SU-DHL-6 (cell line): Measurements from ENCODE around the gene FAM20C.

Source experiments
- H2AFZ ChIP-seq: fragments of 200-600 bp; sonication (generic); 2 replicates; pipeline ENCODE4 v1.6.1; 2014; ENCODE audit warnings: low read depth, mild to moderate bottlenecking, moderate library complexity, mixed read lengths, antibody characterized with exemption, low read length; ENCODE audit not compliant: severe bottlenecking
- H3F3A ChIP-seq: fragments of 200-600 bp; shearing (Covaris generic); 2 replicates; pipeline ENCODE4 v1.6.0; 2016; ENCODE audit warnings: antibody characterized with exemption, mild to moderate bottlenecking; ENCODE audit not compliant: insufficient read depth
- H3K27ac ChIP-seq: fragments of 200-600 bp; sonication (generic); 2 replicates; pipeline ENCODE4 v1.5.1; 2016; ENCODE audit warnings: low read depth, mild to moderate bottlenecking, low read length, moderate library complexity, mixed read lengths
- H3K27me3 ChIP-seq: fragments of 200-600 bp; sonication (generic), shearing (Covaris generic); 2 replicates; pipeline ENCODE4 v1.6.0; 2014; ENCODE audit warnings: mild to moderate bottlenecking, low read length
- H3K36me3 ChIP-seq: fragments of 200-600 bp; sonication (generic); 2 replicates; pipeline ENCODE4 v1.6.1; 2014; ENCODE audit warnings: mild to moderate bottlenecking, low read length, mixed read lengths
- H3K4me2 ChIP-seq: fragments of 300-600, 200-600 bp; shearing (Covaris generic), sonication (generic); 2 replicates; pipeline ENCODE4 v1.6.0; 2014; ENCODE audit warnings: low read length, low read depth, mild to moderate bottlenecking; ENCODE audit not compliant: poor library complexity, severe bottlenecking
- H3K4me3 ChIP-seq: fragments of 200-600 bp; sonication (generic); 2 replicates; pipeline ENCODE4 v1.5.1; 2014; ENCODE audit warnings: antibody characterized with exemption, low read length, mild to moderate bottlenecking, mixed read lengths; ENCODE audit not compliant: insufficient read depth, poor library complexity, severe bottlenecking
- H3K79me2 ChIP-seq: fragments of 200-600 bp; sonication (generic); 2 replicates; pipeline ENCODE4 v1.6.1; 2014; ENCODE audit warnings: mild to moderate bottlenecking, low read length, moderate library complexity; ENCODE audit not compliant: insufficient read depth
- H3K9ac ChIP-seq: fragments of 200-600 bp; sonication (generic); 2 replicates; pipeline ENCODE4 v1.7.0; 2014; ENCODE audit warnings: mild to moderate bottlenecking, low read length
- H3K9me2 ChIP-seq: fragments of 200-600 bp; sonication (generic); replicated peaks from 2 replicates; pipeline ENCODE4 v1.6.1; 2014; ENCODE audit warnings: low read length; ENCODE audit not compliant: insufficient read depth
- H3K9me3 ChIP-seq: fragments of 200-600 bp; sonication (generic); 2 replicates; pipeline ENCODE4 v1.6.1; 2014; ENCODE audit warnings: low read length, mixed read lengths; ENCODE audit not compliant: insufficient read depth
- H4K20me1 ChIP-seq: fragments of 200-600 bp; sonication (generic); 2 replicates; pipeline ENCODE4 v1.6.1; 2014; ENCODE audit warnings: low read depth, mild to moderate bottlenecking, antibody characterized with exemption, low read length, moderate library complexity, mixed read lengths
- EZH2phosphoT487 ChIP-seq: fragments of 200-600 bp; sonication (generic), shearing (Covaris generic); conservative IDR thresholded peaks from 2 replicates; pipeline ENCODE4 v1.6.1; 2018; ENCODE audit warnings: mild to moderate bottlenecking, antibody characterized with exemption, low read length, moderate library complexity, mixed read lengths
- TF ChIP-seq, protein P1 (sequence below): fragments of 200-600 bp; sonication (generic); IDR thresholded peaks from one replicate; pipeline ENCODE4 v1.5.1; 2017; ENCODE audit warnings: antibody characterized with exemption, mild to moderate bottlenecking, low read length, moderate library complexity; ENCODE audit not compliant: insufficient read depth, poor library complexity, severe bottlenecking

The FAM20C gene

DNA sequence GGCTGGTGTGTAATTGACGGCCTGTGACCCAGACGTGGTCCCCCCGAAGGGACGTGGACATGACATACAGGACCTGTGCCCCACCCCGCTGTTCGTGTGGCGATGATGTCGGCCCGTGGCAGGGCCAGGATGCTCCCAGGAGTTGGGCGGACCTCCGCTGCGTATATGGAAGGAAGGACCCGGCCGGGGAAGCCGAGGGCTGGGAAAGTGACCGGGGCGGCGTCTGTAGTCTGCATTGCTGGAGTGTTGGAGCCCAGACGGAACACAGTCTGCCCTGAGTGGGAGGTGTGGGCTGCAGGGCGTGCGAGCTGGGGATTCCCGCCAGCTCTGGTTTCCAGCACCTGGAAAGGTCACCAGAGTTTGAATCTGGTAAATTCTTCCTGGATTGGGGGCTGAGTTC, 52.6 kb downstream of the FAM20C start:
- Histone ChIP-seq H3F3A (no peaks in the 10 kb centered on the region), H3K4me3 (no peak overlapping the region), H3K4me2 (no peak overlapping the region), H3K9ac (no peak overlapping the region), H2AFZ (no peak overlapping the region), H3K9me2 (no peaks in the 10 kb centered on the region), H3K36me3 (no peaks in the 10 kb centered on the region), H3K27me3 (no peaks in the 10 kb centered on the region), H4K20me1 (no peaks in the 10 kb centered on the region), H3K27ac (no peak overlapping the region), H3K79me2 (no peaks in the 10 kb centered on the region), H3K9me3 (no peaks in the 10 kb centered on the region)
- TF ChIP-seq EZH2phosphoT487 = no peak
- TF ChIP-seq, protein P1, sequence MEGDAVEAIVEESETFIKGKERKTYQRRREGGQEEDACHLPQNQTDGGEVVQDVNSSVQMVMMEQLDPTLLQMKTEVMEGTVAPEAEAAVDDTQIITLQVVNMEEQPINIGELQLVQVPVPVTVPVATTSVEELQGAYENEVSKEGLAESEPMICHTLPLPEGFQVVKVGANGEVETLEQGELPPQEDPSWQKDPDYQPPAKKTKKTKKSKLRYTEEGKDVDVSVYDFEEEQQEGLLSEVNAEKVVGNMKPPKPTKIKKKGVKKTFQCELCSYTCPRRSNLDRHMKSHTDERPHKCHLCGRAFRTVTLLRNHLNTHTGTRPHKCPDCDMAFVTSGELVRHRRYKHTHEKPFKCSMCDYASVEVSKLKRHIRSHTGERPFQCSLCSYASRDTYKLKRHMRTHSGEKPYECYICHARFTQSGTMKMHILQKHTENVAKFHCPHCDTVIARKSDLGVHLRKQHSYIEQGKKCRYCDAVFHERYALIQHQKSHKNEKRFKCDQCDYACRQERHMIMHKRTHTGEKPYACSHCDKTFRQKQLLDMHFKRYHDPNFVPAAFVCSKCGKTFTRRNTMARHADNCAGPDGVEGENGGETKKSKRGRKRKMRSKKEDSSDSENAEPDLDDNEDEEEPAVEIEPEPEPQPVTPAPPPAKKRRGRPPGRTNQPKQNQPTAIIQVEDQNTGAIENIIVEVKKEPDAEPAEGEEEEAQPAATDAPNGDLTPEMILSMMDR = no peak

GRCh38 chr7:245574-246295, 53.4 kb downstream of the FAM20C start:
- H3K9me2 ChIP-seq = no peaks in the 10 kb centered on the region
- no peak overlapping the region for H2AFZ ChIP-seq
- H3K36me3 ChIP-seq = no peaks in the 10 kb centered on the region
- H3K9ac ChIP-seq = no peak overlapping the region
- no peaks in the 10 kb centered on the region for H3K9me3 ChIP-seq
- no peaks in the 10 kb centered on the region for H3F3A ChIP-seq
- TF ChIP-seq EZH2phosphoT487 = no peak
- TF ChIP-seq, protein P1 = no peak
- no peak overlapping the region for H3K27ac ChIP-seq
- no peaks in the 10 kb centered on the region for H4K20me1 ChIP-seq
- H3K4me3 ChIP-seq = no peak overlapping the region
- no peaks in the 10 kb centered on the region for H3K27me3 ChIP-seq
- H3K4me2 ChIP-seq = no peak overlapping the region
- H3K79me2 ChIP-seq = no peaks in the 10 kb centered on the region

DNA sequence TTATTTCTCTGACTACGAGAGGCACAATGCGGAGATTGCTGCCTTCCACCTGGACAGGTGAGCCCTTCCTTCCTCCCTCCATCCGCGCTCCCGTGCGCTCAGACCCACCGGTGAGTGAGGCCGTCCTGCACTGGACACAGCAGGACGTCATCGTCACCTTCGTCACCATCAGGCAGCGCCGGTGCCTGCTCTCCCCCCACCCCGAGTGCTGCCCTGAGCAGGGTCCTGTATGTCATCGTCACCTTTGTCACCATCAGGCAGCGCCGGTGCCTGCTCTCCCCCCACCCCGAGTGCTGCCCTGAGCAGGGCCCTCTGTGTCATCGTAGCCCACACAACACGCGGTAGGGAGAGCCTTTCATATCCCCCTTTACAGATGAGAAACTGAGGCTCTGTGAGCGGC, 54.1 kb downstream of the FAM20C start:
- TF ChIP-seq EZH2phosphoT487 = no peak
- H4K20me1 ChIP-seq = no peaks in the 10 kb centered on the region
- H3K79me2 ChIP-seq = no peaks in the 10 kb centered on the region
- H3K9me2 ChIP-seq = no peaks in the 10 kb centered on the region
- no peak overlapping the region for H3K9ac ChIP-seq
- H3F3A ChIP-seq = no peaks in the 10 kb centered on the region
- no peaks in the 10 kb centered on the region for H3K36me3 ChIP-seq
- no peaks in the 10 kb centered on the region for H3K27me3 ChIP-seq
- no peak overlapping the region for H3K4me2 ChIP-seq
- no peak overlapping the region for H2AFZ ChIP-seq
- no peaks in the 10 kb centered on the region for H3K9me3 ChIP-seq
- no peak overlapping the region for H3K27ac ChIP-seq
- H3K4me3 ChIP-seq = no peak overlapping the region

DNA sequence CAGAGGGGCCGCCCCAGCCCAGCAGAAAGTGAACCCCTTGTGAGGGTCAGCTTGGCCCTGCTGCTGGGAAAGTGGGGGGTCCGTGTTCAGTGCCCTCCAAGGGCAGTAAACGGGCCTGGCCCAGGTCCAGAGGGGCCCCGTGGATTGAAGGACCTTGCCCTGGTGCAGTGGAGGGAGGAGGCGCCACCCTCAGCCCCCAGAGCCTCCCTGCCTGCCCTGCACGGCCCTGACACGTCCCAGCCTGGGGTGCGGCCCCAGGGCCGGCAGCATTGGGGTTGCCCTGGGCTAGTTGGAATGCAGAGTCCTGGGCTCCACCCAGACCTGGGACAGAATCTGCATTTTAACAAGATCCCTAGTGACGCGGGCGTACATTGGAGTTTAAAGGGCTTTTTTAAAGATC, 54.8 kb downstream of the FAM20C start:
- Histone ChIP-seq H3K36me3 (no peaks in the 10 kb centered on the region), H2AFZ (no peak overlapping the region), H4K20me1 (no peaks in the 10 kb centered on the region), H3K4me2 (no peak overlapping the region), H3F3A (no peaks in the 10 kb centered on the region), H3K9ac (no peak overlapping the region), H3K4me3 (no peak overlapping the region), H3K9me2 (no peaks in the 10 kb centered on the region), H3K27me3 (no peaks in the 10 kb centered on the region), H3K9me3 (no peaks in the 10 kb centered on the region), H3K27ac (no peak overlapping the region), H3K79me2 (no peaks in the 10 kb centered on the region)
- TF ChIP-seq EZH2phosphoT487 = no peak
- TF ChIP-seq, protein P1 = no peak
